ENCODE results near the gene GAS2L1. TPM values are rescaled to one million over a fixed set of nuclear protein-coding genes. Genes with fewer than 3 reads are reported as not detected.
"Not testable (repeated sequence)": the region's sequence is repeated elsewhere in the genome, so short reads cannot be mapped to it uniquely, and the experiment has no call there.

Gene GAS2L1
- total RNA-seq, 1 experiment from 2014 or later = 8.0 TPM

DNA sequence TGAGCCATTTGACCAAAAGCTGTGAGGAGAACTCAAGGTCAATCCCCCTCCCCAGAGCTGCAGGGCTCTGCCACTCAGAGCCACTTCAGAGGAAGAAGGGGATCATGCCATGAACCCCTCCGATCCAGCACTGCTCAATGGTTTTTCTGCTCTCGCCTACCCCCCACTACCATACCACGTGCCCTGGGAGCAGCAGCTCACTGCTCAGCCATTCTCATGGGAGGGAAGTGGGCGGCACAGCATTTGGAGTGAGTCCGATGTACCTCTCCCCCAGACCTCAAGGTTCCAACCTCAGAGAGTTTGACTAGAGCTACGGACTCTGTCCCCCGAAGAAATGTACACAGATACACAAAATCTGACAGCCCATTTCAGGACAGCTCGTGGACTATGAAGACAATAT lies 47.4 kb downstream of the GAS2L1 start:
- no peak overlapping the region for H2BK5ac ChIP-seq (ENCODE audit: insufficient read length, low read length)
- no CpG with 5 or more reads among the region's 8 CpGs for WGBS (ENCODE audit: extremely low coverage, insufficient read length, low lambda C conversion rate)

DNA sequence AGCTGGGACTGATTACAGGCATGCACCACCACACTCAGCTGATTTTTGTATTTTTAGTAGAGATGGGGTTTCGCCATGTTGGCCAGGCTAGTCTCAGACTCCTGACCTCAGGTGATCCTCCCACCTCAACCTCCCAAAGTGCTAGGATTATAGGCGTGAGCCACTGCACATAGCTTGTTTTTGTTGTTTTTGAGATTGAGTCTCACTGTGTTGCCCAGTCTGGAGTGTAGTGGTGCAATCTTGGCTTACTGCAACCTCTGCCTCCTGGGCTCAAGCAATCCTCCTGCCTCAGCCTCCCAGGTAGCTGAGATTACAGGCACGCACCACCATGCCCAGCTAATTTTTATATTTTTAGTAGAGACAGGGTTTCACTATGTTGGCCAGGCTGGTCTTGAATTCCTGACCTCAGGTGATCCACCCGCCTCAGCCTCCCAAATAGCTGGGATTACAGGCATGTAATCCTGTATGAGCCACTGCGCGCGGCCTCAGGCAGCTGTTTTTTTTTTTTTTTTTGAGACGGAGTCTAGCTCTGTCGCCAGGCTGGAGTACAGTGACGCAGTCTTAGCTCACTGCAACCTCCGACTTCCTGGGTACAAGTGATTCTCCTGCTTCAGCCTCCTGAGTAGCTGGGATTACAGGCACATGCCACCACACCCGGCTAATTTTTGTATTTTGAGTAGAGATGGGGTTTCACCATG lies 50.9 kb downstream of the GAS2L1 start:
- H2BK120ac ChIP-seq (ENCODE audit: low read depth, low read length, poor library complexity, severe bottlenecking); H3K9me3 Mint-ChIP-seq: not testable (repeated sequence)
- no CpG with 5 or more reads among the region's 12 CpGs for WGBS (ENCODE audit: extremely low coverage, insufficient read length, low lambda C conversion rate)

More for the DNA sequence above, 47.4 kb downstream of the GAS2L1 start:
- no peak overlapping the region for H3K4me2 ChIP-seq (ENCODE audit: insufficient read depth, insufficient read length, low read length)
- Mint-ChIP-seq H3K9me3 (no peaks in the 10 kb centered on the region), H3K4me1 (no peaks in the 10 kb centered on the region), H3K27me3 (ENCODE audit: low read depth) (no peaks in the 10 kb centered on the region), H3K4me3 (no peak overlapping the region), H3K27ac (no peak overlapping the region), H3K36me3 (ENCODE audit: insufficient read depth in 1 of 3, low read depth in 3 of 3) (peaks cover 20 to 86% (median 59%) of the 10 kb centered on the region in 3 experiments)
- no peak overlapping the region for H3K27ac ChIP-seq (ENCODE audit: insufficient read length, low read depth, low read length)
- no peaks in the 10 kb centered on the region for H3K23me2 ChIP-seq (ENCODE audit: insufficient read length, low read depth, low read length, poor library complexity, severe bottlenecking)
- no peak overlapping the region for H2AFZ ChIP-seq (ENCODE audit: low read length)
- no peak for DNase-seq
- no peak overlapping the region for H3K4ac ChIP-seq (ENCODE audit: low read depth, low read length)
- H3K27me3 ChIP-seq (ENCODE audit: insufficient read depth, low read length) = no peaks in the 10 kb centered on the region
- H2BK20ac ChIP-seq (ENCODE audit: low read depth, low read length, poor library complexity, severe bottlenecking) = no peak overlapping the region
- H4K20me1 ChIP-seq (ENCODE audit: control insufficient read depth, insufficient read depth, insufficient read length) = no peaks in the 10 kb centered on the region
- no peak overlapping the region for H2BK12ac ChIP-seq (ENCODE audit: insufficient read length, low read depth, low read length)
- no peak overlapping the region for H4K8ac ChIP-seq (replicated peaks; ENCODE audit: insufficient read length, low read depth, low read length)
- H3K9ac ChIP-seq (ENCODE audit: extremely low read depth, insufficient read length, low read length) = no peak overlapping the region
- no peaks in the 10 kb centered on the region for H3K79me1 ChIP-seq (ENCODE audit: insufficient read depth, low read depth, low read length, poor library complexity, severe bottlenecking)
- no peak overlapping the region for H3K56ac ChIP-seq (ENCODE audit: insufficient read length, low read depth, low read length)
- no peak overlapping the region for H4K91ac ChIP-seq (ENCODE audit: insufficient read length, low read depth, low read length)
- no peak overlapping the region for H3K23ac ChIP-seq (ENCODE audit: insufficient read length, low read depth, low read length)
- no peak overlapping the region for H2BK120ac ChIP-seq (ENCODE audit: low read depth, low read length, poor library complexity, severe bottlenecking)
- TF ChIP-seq, protein P1, sequence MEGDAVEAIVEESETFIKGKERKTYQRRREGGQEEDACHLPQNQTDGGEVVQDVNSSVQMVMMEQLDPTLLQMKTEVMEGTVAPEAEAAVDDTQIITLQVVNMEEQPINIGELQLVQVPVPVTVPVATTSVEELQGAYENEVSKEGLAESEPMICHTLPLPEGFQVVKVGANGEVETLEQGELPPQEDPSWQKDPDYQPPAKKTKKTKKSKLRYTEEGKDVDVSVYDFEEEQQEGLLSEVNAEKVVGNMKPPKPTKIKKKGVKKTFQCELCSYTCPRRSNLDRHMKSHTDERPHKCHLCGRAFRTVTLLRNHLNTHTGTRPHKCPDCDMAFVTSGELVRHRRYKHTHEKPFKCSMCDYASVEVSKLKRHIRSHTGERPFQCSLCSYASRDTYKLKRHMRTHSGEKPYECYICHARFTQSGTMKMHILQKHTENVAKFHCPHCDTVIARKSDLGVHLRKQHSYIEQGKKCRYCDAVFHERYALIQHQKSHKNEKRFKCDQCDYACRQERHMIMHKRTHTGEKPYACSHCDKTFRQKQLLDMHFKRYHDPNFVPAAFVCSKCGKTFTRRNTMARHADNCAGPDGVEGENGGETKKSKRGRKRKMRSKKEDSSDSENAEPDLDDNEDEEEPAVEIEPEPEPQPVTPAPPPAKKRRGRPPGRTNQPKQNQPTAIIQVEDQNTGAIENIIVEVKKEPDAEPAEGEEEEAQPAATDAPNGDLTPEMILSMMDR (conservative IDR thresholded peaks at IDR 0.05) = no peak
- H3K4me1 ChIP-seq (ENCODE audit: insufficient read depth, low read length) = no peaks in the 10 kb centered on the region
- no peak overlapping the region for H2BK15ac ChIP-seq (ENCODE audit: low read depth, low read length)
- no peaks in the 10 kb centered on the region for H3K9me3 ChIP-seq (ENCODE audit: control insufficient read depth, low read depth, low read length)
- no peaks in the 10 kb centered on the region for H3K79me2 ChIP-seq (ENCODE audit: insufficient read depth, low read length)
- H3K14ac ChIP-seq (ENCODE audit: insufficient read depth, low read length) = no peak overlapping the region
- H4K5ac ChIP-seq (ENCODE audit: insufficient read length, low read depth, low read length) = no peak overlapping the region
- no peak overlapping the region for H3T11ph ChIP-seq (ENCODE audit: low read length)
- no peak overlapping the region for H3K18ac ChIP-seq (ENCODE audit: insufficient read length, low read depth, low read length)
- H2AK5ac ChIP-seq (ENCODE audit: insufficient read length, low read length) = no peak overlapping the region

More for the DNA sequence above, 50.9 kb downstream of the GAS2L1 start:
- not testable (repeated sequence) for H4K91ac ChIP-seq (ENCODE audit: insufficient read length, low read depth, low read length); H3K4me1 Mint-ChIP-seq; H3K79me1 ChIP-seq (ENCODE audit: insufficient read depth, low read depth, low read length, poor library complexity, severe bottlenecking); H3K4me3 Mint-ChIP-seq; H3K9me3 ChIP-seq (ENCODE audit: control insufficient read depth, low read depth, low read length); H3K27ac ChIP-seq (ENCODE audit: insufficient read length, low read depth, low read length); H3K56ac ChIP-seq (ENCODE audit: insufficient read length, low read depth, low read length); H3K4me2 ChIP-seq (ENCODE audit: insufficient read depth, insufficient read length, low read length); H2BK15ac ChIP-seq (ENCODE audit: low read depth, low read length); H3K27me3 ChIP-seq (ENCODE audit: insufficient read depth, low read length); H3K27ac Mint-ChIP-seq; H4K20me1 ChIP-seq (ENCODE audit: control insufficient read depth, insufficient read depth, insufficient read length); H2BK20ac ChIP-seq (ENCODE audit: low read depth, low read length, poor library complexity, severe bottlenecking); H4K5ac ChIP-seq (ENCODE audit: insufficient read length, low read depth, low read length); DNase-seq; H3K79me2 ChIP-seq (ENCODE audit: insufficient read depth, low read length); H2BK5ac ChIP-seq (ENCODE audit: insufficient read length, low read length); H3K23me2 ChIP-seq (ENCODE audit: insufficient read length, low read depth, low read length, poor library complexity, severe bottlenecking); H3K27me3 Mint-ChIP-seq (ENCODE audit: low read depth); H2AFZ ChIP-seq (ENCODE audit: low read length); H2AK5ac ChIP-seq (ENCODE audit: insufficient read length, low read length); H3K18ac ChIP-seq (ENCODE audit: insufficient read length, low read depth, low read length); H3K4me1 ChIP-seq (ENCODE audit: insufficient read depth, low read length); H3K23ac ChIP-seq (ENCODE audit: insufficient read length, low read depth, low read length); H3K9ac ChIP-seq (ENCODE audit: extremely low read depth, insufficient read length, low read length); H2BK12ac ChIP-seq (ENCODE audit: insufficient read length, low read depth, low read length); H3K14ac ChIP-seq (ENCODE audit: insufficient read depth, low read length); H4K8ac ChIP-seq (replicated peaks; ENCODE audit: insufficient read length, low read depth, low read length); H3T11ph ChIP-seq (ENCODE audit: low read length); H3K4ac ChIP-seq (ENCODE audit: low read depth, low read length)
- H3K36me3 Mint-ChIP-seq (ENCODE audit: insufficient read depth in 1 of 3, low read depth in 3 of 3) = peaks cover 18 to 78% (median 45%) of the 10 kb centered on the region in 3 experiments; a peak in 6 of 7 replicates
